HG03039 (cell line): ENCODE data around the gene RNF220.

Experiments
- ATAC-seq: cut with Tn5 transposase; IDR thresholded peaks from one replicate; pipeline ENCODE4 v1.9.1; 2021; ENCODE audit warnings: mild to moderate bottlenecking, moderate library complexity; ENCODE audit not compliant: unreplicated experiment

RNF220 gene

DNA sequence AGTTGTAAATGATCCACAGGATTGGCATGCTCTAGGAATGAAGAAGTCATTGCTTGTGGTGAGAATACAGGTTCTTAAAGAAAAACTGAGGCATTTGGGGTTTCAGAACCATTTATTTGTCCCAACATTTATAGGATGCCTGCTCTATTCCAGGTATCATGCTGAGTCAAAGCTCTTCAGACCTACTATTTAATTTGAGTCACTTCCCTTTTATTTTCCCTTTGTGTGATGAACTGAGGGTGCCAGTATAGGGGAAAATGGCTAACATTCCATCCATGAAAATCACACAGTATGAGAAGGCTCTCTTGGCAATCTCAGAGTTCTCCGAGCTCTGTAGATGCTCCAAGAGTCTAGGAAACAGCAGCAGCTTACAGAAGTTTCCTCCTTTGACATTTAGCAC lies 110.4 kb downstream of the RNF220 start:
- no peak for ATAC-seq

DNA sequence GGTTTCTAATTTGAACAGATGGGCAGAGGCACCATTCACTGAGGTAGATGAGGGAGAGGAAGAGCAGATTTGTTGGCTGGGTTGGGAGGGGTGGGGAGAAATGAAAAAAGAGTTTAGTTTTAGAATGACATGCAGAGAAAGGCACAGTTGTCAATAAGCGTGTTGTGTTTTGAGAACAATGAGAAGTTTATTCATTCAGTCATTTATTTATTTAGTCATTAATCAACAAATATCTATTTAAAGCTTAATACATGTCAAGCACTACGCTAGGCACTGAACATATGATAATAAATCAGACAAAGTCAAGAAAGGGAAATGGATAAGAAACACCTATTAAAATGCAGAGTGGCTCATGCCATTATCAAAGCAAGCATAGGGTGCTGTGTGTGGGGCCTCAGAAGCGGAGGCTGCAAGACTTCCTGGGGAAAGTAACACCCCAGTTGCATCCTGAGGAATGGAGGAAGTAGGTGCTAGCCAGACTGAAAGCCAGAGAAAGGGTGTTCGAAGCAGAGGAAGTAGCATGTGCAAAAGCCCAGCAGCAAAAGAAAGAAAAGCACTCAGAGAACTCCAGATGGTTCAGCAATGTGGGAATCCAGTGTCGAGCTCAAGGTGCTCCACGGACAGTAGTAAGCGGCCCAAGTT lies 114.1 kb downstream of the RNF220 start:
- ATAC-seq, result no peak

DNA sequence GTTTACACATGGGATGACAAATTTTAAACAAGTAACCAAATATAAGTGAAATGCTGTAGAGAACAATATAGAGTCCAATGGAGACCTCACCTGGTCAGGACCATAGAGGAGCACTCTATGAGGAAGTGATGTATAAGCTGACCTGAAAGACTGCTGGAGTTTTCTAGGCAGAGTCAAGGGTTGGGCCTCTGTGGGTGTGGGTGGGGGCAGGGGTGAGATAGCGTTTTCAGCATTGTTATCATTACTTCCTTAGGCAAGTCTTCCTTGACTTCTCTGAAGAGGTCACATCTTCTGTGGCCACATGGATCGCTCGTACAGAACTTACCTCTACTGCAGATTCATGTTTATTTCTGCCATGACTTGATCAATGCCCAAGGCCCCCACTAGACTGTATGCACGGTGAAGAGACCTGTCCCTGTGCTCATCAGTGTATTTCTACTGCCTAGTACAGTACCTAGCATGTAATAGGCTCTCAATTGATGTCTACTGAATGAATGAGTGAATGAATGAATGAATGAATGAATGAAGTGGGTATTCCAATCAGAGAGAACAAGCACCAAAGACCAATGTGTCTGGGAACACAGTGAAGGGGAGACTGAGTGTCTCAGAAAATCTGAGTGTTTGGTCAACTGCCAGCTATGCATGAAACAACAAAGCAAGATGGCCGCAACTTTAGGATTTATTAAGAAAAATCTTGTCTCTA lies 116.5 kb downstream of the RNF220 start:
- ATAC-seq, result no peak

DNA sequence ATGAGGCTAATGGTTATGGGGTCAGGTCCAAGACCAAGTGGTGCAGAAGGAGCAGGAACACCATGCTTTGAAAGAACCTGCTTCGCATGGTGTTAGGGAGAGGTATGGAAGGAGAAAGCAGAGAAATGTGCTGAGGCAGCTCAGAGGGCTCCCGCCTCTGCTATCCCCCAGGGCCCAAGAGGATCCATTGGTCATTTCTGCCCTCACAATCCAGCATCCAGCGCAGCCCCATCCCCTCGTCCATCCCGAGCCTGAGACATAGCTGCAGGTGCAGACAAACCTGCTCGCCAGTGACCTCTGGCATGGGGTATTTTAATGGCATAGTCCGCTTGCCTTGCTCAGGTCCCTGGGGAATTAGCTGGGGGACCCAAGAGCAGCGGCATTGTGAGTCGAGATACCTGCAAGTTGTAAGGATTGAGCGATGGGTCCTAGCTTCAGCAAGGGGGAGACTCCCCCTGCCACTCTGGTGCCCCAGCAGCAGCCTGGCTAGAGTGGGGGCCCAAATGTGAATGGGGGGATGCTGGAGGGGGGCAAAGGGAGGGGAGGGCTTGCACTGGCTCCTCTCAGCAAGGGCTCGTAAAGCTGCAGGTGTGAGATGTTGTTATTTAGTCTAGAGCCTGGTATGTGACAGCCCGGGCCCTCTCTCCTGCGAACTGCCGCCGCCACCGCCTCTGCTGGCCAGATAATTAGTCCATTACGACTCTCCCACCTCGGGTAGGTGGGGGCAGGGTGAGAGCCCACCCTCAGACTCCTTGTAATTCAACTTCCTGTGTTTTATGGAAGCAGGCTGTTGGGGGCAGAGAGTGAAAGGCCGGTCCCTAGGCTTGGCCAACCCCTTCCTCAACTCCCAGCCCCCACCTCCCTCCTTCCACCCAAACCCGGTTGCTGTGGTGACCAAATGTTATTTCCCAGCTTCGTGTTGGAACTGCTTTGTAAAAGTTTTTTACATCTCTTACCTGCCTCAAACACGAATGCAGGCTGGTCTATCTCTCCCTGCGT lies 118.8 kb downstream of the RNF220 start:
- no peak for ATAC-seq

DNA sequence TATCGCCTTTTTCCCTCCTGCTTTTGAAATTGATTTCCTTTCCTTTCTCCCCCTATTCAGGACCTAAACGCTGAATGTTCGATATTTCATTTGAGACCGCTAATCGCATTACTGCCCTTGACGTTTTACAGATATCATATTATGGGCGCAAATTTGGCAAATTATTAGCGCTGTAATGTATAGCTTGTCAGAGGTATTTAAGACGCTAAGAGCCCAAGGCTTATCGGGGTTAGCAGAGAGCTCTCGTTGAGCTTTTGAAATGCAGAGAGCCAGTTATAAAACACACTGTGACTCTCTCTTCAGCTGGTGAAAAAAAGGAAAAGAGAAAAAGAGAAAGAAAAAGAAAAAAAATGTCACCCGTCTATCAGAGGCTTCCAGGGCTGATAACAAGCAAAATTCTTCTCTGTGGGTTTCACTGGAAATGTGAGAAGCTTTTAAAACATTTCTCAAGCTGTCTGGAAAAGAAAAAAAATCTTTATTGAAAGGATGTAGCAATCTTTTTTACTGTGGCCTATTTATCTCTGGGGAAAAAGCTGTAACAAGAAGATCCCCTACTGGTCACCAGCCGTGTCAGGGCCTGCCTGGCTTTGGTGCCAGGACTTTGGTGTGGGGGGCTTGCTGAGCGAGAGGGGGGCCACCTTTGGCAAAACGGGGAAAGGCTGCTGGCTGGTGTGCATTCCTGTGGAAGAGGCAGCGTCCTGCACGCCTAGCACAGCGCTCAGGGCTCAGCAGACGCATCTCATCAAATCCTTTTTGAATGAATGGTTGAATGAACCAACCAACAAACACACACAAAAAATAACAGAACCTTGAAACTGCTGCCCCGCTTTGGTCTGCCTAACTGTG lies 119.8 kb downstream of the RNF220 start:
- no peak for ATAC-seq

DNA sequence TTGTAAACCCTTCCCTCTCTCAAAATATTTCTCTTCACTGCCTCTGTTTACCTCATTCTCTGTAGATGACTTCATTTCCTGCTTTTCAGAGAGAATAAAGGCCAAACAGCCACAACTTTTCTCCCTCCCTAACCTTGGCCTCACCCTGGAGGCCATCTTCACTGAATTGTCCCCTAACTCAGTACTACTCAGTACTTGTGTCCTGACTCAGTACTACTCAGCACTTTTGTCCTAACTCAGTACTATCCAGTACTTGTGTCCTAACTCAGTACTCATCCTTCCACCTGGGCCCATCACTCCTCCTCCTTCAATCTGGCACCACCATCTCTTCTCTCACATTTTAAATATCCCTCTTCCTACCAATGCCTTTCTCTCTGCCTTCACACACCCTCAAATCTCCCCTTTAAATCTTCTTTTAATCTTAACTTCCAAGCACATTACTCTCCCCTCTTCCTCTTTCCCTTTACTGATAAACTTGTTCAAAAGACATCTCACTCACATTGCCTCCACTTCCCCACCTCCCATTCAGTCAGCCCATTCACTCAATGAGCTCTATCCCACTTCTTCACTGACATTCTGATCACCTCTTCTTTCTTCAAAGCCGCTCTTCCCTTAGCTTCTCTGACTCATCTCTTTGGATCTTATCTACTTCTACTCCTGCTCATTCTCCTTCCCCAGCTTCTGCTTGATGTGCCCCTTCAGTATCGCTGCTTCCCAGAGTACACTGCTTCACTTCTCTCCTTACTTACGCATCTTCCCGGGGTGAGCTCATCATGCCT lies 121.4 kb downstream of the RNF220 start:
- ATAC-seq, result no peak

DNA sequence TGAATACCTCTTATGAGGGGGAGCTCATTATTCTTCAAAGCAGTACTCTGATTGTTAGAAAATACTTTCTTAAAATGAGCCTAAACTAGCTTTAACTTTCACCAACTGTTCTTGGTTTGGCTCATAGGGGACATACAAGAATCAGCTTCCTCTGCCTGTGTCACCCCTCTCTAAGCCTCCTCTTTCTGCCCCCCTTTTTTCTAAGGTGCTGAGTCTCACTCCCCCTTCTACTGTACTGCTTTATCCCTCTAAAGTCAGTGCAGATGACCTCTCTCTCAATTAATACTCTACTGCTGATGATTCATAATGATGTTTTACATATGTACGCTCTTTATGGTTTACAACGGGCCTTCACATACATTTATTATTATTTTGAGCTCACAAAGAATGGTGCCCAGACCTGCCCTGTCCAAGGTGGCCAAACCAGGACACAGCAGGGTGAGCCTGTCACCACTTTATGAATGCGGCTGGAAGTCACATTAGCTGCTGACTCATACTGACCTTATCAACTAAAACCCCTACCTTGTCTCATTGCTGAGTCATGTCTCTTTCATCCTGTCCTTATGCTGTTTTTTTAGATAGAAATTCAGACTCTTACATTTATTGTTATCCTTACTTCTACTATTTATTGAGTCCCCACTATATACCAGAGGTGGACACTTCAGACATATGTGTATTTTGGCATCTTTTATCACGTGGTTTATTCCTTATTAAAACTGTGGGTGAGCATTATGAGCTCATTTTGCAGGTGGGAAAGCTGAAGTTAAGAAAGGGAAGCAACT lies 126.9 kb downstream of the RNF220 start:
- ATAC-seq, result no peak

DNA sequence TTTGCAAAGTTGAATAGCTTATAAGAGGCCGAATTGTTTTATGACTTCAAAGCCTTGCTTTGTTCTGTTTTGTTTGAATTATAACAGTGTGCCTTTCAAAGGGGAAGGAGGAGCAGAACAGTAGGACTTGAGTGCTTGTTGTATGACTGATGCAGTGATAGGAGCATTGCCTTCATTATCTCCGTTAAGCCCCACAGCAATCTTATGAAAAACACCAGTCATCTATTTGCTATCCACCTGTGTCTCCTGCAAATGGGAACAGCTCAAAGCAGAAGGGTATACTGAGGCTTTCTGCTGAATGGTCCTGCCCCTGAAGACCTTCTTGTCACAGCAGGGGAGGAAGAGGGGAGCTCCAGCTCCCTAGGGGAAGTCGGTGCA lies 127.5 kb downstream of the RNF220 start:
- ATAC-seq, result no peak

DNA sequence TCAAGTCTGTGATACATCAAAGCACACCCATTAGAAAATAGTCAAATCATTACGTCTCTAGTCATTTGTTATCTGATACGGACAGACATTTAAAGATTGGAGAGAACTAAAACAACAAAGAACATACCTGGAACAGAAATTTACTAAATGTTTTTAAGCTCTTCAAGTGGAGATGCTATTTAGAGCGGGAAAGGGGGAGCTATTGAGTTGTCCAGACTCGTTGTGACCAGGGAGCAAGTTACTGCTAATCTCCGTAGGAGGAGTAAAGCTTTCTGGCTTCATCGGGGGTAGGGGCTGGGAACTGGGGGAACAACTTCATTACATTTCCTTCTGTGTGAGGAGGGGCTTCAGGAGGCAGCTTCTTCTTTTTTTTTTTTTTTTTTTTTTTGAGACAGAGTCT lies 129.7 kb downstream of the RNF220 start:
- no peak for ATAC-seq

DNA sequence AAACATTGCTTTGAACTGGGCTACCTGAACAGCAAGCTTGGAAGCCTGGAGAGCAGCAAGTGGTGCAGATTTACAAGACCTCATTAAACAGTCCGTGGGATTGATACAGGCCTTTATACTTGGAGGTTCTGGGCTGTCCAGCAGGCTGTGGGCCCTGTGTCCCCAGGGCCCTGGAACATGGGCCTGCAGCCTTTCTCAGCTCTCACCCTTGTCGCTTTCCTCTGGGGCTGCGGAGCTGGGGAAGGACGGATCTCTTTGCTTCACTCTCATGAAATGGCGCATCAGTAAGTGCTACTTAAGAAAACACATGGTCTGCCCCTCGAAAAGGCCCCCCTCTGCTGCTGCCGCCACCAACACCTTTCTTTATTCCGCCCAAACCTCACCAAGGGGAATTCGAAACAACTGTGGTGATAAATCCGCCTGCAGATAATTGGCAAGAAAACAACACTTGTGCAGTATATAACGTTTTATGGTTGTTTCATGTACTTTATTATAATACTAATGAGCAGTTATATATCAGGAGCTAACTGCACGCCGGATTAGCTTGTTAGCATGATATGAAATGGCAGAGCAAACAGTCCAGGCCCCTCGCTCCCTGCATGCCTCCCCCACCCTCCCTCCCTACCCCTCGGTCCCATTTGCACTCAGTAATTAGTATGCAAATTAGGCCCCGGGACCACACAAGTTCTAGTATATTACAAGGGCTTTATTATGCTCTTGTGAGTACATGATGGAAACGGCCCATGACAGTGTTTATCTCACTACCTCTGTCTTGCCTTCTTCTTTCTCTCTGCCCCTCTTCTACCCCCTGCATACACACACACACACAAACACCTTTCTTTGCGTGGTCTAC lies 131.5 kb downstream of the RNF220 start:
- no peak for ATAC-seq

DNA sequence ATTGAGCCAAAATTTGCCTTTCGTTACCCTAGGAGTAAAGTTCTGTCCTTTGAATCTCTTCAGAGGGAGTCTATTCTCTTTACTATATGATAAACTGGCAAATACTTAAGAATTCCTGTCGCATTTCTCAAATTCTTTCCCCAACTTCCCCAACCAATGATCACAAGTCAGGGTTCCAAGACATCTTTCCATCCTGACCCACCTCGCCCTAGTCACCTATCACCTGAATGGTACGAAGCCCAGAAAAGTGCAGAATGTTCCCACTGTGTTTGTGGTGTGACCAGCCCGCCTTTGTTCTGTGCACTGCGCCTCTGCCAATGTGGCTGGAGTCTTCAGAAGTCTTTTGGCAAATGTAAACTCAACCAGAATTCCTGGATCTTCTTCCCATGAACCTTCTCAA lies 132.5 kb downstream of the RNF220 start:
- ATAC-seq, result no peak

DNA sequence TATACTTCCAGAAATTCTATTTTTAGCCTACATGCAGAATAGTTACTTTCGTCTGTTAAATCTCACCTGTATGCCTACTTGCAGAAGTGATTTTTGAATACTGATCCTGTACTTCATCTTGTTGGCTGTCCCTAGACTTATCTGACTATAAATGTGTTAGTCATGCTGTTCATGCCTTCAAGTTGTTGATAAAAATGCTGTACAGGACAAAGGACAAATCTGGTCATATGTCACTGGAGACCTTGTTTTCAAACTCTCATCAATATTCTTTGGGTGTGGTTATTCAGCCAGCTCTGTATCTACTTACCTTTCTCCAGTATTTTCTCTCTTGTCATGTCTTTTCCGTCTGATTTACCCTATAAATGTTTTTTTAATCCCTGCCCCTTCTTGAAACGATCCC lies 132.9 kb downstream of the RNF220 start:
- no peak for ATAC-seq

DNA sequence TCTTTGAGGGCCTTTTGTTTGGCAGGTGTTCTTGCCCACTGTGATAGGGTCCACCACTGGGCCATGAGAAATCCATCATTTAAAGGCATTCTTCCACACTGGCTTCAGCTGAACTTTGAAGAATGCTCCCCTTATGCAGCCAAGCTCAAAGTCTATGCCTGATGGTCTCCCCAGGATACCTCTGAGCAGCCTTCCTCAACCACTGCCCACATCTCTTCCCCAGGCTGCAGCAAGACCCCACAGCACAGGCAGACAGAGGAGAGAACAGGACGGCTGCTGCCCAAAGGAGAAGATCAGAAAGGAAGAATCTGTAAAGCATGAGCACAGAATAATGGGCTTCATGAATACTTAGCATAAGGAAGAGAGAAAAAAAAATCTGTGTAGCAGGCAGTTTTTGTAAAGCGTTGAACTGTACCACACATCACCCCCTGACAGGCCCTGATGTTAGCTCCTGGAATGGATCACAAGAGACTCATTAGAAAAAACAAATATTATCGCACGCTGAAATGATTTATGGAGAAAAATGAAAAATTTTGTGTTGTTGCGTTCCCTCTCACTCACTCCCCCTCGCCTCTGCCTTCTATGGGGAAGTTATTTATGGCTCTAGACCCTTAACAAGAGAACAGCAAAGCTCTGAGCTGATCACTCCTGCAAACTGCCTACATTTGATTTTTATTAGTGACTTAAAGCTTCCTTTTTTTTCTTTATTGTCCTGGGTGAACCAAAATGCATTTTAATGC lies 135.1 kb downstream of the RNF220 start:
- no peak for ATAC-seq

DNA sequence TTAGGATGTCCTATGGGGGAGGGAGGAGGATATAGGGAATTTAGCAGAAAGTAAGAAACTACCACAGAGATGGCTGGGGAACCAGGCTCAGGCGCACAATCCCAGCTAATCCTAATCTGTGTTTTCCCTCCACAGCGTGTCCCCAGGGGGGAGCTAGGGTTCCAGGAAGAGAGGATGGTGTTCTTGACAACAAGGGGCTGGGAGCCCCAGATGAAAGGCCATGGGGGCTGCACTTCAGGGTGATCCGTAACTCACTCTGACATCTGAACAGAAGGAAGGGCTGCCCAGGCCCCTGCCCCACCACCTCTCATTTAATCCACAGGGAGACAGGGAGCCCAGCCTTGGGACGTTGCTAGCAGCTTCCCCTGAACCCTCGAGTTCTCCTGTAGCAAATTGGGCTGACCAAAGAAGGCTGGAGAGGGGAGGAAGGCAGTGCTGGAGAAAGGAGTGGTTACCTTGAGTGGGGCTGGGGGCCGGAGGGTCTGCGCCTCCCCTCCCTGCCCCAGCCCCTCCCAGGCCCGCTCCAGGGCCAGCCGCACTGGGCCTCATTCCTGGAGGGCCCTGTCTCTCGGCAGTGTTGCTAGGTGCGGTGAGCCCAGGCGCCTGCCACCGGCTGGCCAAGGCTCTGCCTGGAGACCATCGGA lies 137.5 kb downstream of the RNF220 start:
- ATAC-seq, result no peak

DNA sequence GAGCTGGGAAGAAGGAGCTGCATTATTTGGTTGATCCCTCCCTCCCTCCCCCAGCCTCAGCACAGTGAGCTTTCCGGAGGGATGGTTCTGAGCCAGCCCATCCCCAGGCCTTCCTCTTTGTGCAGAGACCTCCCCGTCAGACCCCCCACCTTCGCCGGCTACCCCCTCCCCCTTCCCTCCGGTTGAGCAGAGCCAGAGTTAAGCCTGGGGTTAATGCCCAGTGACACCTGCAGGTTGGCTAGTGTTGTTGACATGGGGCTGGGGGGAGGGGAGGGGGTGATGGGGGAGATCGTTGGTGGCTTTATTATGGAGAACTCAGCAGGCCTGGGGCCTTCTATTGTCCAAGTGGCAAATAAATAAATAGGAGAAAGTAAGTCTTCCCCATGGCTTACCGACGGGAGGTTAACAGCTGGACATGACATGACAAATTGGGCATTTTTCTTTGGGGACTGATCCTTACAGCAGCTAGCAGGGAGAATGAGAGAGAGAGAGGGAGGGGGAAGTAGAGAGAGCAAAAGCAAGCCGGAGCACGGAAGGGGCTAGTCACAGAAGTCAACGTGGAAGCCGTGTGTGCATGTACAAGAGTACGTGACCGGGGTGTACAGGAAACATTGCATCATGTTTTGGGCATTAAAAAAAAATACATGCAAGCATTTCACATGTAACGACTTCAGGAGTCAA lies 138.1 kb downstream of the RNF220 start:
- ATAC-seq, result no peak

DNA sequence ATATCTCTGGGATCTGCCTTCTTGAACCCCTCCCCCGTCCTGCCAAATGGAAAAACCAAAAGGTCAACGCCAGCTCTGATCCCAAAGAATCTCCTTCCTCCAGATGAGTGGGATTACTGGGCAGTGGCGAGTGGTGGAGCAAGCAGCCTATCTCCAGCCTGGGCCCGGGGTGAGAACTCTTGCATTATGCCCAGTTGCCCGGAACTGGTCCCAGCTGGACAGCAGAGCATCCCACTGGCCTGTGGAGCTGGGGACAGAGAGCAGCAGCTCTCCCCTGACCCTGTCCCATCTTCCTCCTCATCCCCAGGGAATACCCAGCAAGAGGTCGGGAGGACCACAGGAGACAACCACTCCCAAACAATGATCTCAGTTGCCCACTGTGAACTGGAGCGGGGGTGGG lies 138.7 kb downstream of the RNF220 start:
- no peak for ATAC-seq

DNA sequence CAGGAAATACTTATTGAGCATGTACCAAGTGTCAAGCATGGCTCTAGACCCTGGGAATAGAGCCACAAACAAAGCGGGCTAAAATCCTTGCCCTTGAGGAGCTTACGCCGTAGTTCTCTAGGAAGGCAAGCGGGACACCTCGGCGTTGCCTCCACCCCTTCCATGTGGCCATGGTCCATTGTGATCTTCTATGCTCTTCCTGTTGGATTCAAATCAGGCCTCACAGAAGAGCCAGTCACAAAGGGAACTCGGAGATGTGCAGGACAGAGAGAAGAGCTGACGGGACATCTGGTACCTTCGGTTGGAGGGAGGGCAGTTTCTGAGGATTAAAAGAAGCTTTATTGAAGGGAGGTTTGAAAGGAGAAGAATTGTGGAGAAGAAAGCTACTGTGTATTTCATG lies 139.9 kb downstream of the RNF220 start:
- ATAC-seq, result no peak
